Medulla oblongata (tissue), 1 donor: Measurements from ENCODE around the gene ACER2.
"Not testable (repeated sequence)": the region's sequence is repeated elsewhere in the genome, so short reads cannot be mapped to it uniquely, and the experiment has no call there.

Source experiments
- DNase-seq: peaks from one replicate; pipeline ENCODE4 v3.0.0-alpha.2; 2015; ENCODE audit errors: extremely low spot score

Gene ACER2

DNA sequence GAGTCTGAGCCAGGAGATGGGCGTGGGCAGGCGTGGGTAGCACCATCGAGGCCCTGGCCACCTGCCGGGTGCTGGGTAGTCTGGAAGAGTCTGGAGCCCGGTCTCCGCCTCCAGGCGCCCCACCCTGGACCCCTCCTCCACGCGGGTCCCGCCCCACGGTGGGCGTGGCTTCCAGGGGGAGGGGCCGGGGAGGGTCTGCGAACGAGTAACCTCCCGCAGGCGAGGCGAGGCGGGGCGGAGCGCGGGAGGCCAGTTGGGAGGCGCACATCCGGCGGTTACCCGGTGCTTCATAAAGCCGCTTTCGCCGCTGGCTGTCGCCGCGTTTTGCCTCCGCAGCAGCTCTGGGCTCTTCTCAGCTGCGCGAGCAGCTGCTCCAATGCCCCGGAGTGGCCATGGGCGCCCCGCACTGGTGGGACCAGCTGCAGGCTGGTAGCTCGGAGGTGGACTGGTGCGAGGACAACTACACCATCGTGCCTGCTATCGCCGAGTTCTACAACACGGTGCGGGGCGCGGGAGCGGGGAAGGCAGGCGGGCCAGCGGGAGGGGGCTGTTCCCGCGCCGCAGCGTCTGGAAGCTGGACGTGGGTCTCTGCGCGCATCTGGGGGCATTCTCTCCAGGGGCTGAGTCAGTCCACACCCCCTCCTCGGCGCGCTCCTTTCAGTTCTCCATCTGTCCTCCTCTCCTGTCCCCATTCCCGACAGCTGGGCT, at the start of gene ACER2:
Gene ACER2, plus strand, starts transcription at position 317 of the 708 bp plus-strand sequence. Its CDS starts 76 bp downstream, at position 393.
- peak; percentile 94 for DNase-seq

DNA sequence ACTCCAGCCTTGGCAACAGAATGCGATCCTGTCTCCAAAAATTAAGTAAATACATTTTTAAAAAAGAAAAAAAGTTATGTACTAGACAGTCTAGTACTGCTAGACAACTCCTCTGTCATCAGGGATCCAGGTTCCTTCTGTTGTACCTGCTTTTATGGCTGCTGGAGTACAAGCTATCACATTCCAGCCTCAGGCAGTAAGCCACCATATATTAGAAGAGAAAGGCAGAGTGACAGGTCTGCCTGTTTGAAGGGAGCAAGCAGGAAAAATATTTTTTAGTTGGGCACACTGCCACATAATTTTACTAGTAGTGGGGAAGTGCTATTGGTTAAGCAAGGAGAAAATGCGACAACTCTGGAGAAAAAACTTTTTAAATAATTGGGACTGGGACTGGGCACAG, 39.7 kb upstream of the ACER2 start:
- no peak for DNase-seq

DNA sequence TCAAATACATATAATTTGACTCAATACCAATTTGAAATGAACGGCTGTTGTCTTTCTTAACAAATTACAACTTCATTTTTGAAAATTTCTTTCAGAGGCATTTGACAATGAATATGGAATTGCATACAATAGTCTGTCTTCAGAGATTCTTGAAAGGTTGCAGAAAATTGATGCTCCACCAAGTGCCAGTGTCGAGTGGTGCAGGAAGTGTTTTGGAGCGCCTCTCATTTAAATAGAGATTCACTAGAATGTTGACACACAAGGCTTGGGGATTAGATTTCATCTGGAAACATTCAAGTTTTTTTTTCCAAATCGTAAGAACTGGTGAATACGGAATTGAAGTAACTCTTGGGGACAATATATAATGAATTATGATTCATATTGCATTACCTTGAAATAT, 36.9 kb upstream of the ACER2 start:
- no peak for DNase-seq

DNA sequence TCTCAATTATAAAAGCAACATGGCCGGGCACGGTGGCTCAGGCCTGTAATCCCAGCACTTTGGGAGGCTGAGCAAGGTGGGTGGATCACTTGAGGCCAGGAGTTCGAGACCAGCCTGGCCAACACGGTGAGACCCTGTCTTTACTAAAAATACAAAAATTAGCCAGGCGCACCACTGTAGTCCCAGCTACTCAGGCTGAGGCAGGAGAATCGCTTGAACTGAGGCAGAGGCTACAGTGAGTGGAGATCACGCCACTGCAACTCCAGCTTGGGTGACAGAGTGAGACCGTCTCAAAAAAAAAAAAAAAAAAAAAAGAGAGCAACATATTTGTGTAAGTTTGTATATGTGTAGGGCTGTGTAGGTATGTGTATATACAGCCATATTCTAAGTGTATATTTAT, 36.2 kb upstream of the ACER2 start:
- no peak for DNase-seq

DNA sequence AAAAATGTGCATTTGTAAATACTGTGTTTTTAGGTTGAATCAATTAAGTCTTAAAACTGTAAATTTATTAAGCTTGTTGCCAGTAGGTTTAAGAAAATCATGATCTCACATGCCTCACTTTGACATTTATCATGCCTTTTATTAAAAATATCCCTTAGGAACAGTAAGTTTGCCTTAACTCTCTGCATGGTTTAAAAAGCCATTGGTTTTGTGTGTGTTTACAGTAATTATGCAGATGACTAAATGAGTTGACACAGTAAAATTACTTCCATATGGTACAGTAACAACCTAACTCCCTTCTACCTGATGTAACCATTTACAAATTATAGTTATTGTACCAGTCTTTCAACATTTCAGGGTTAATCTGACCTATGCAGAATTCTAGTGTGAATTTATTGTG, 35.3 kb upstream of the ACER2 start:
- no peak for DNase-seq

DNA sequence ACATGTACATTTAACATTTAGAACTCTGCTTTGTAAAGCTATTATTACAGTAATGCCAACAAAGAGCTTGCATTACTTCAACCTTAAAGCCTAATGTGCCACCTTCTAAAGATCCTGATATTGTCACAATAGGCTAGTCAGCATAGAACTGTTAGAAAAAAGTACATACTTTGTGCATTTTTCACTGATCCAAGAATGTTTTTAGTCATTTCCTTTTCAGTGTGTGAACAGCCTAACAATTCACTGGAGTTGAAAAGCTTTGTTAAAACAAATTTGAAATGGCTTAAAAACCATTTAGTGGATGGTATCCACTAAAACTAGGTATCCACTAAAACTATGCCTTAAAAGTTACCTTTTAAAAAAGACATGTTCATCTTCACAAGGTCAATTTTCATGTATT, 33.3 kb upstream of the ACER2 start:
- DNase-seq: no peak

DNA sequence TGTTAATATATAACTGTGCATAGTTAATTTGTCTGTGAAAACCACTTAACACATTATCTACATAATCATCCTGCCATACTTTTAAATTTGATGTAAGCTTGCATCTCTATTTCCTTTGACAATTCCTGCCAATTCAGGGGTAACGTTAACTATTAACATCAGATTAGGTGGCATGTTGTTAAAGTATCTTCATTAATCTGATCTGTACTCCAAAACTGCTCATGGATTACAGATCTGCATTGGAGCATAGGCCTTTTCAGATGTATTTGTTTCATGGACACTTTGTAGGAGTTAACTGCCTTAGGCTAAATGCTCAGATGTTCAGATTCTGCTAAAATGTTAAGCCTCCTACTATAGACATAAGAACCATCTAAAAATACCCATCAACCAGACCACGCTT, 31.9 kb upstream of the ACER2 start:
- DNase-seq: no peak

DNA sequence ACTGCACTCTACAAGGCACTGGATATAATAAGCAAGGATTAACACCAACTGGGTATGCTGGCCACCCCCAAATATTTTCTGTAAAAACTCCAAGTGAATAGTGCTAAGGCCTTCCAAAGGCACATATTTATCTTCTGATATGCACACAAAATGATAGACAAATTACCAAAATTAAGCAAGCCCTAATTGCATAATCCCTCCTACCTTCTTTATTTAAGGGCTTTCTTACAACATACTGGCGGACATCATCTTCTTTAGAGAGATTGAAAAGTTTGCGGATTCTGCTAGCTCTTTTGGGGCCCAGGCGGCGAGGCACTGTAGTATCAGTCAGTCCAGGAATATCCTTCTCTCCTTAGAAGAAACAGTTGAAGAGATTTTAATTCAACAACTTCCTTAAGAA, 30.6 kb upstream of the ACER2 start:
- DNase-seq: no peak

DNA sequence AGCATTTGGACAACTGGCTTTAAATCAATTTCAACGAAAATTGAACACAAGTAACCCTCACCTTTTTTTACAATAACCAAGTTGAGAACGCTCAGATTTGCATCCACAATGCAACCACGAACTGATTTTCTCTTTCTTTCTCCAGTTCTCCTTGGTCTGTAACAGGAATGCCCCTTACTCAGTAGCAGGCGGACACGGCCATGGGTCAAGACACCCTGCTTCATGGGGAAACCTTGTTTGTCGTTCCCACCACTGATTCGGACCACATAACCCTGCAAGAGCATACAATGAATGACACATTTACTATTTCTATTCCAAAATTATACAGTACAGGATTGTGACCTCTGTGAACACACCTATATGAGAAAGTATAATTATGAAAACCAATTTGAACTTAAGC, 30.2 kb upstream of the ACER2 start:
- no peak for DNase-seq

DNA sequence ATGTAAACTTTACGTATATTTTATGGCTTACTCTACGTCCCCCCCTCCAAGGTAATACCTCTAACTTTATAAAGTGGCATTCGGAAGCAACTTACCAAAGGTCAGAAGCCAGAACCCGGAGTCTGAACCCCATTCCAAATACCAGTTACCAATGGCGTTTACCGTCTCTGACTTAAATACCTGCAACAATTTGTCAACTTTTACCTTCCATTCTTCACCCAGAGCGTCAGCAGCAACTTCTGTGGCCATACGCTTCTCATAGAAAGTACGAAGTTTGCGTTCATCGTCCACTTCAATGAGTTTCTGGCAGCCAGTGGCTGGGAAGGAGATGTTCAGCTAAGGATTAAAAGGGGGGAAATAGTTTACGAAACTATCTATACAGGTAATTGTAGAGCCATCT, 29.5 kb upstream of the ACER2 start:
- peak; percentile 21 for DNase-seq

DNA sequence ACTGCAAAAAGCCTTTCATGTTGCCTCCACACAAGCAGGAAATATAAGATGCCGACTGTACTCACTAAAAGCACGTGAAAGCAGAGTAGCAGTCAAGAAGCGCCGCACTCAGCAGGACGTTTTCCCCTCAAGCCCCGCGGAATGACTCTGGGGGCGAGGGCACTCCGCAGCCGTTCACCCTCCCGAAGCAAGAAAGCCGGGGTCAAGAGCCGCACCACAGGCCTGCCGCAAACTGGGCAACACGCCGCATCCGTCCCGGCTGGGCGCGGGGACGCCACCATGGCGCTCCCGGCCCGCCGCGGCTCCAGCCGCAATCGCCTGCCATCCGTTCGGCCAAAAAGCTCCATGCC, 29.1 kb upstream of the ACER2 start:
- no peak for DNase-seq

DNA sequence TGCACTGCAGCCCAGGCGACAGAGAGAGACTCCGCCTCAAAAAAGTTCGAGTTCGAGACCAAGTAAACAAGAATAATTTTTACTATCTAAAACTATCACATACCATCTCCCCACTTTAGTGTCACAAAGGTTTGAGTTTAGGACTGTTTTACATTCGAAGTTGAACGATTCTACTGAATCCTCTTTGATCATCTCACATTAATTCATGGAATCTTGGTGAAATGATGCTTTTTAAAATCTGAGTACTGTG, 28.1 kb upstream of the ACER2 start:
- DNase-seq: peak; percentile 8

DNA sequence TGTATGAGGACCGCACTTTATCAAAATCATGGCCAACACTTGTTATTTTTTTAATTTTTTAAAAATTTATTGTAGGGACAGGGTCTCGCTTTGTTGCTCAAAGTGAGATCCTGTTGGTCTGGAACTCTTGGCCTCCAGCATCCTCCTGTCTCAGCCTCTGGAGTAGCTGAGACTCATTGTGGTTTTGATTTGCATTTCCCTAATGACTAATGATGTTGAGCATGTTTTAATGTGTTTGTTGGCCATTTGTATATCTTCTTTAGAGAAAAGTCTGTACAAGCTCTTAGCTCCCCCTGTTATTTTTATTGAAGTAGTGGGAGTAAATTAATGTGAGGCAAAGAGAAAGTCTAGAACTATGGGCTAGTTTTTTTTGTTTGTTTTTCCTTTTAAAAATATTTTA, 27.2 kb upstream of the ACER2 start:
- DNase-seq: no peak

DNA sequence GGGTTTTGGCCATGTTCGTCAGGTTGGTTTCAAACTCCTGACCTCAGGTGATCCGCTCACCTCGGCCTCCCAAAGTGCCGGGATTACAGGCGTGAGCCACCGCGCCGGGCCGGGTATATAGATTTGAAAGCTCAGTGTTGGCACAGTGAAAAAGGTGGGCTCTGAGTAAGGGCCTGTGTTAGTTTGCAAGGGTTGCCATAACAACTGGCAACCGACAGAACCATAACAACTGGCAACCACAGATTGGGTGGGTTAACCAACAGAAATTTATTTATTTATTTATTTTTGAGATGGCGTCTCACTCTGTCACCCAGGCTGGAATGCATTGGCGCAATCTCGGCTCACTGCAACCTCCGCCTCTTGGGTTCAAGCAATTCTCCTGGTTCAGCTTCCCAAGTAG, 23.6 kb upstream of the ACER2 start:
- DNase-seq: not testable (repeated sequence)

DNA sequence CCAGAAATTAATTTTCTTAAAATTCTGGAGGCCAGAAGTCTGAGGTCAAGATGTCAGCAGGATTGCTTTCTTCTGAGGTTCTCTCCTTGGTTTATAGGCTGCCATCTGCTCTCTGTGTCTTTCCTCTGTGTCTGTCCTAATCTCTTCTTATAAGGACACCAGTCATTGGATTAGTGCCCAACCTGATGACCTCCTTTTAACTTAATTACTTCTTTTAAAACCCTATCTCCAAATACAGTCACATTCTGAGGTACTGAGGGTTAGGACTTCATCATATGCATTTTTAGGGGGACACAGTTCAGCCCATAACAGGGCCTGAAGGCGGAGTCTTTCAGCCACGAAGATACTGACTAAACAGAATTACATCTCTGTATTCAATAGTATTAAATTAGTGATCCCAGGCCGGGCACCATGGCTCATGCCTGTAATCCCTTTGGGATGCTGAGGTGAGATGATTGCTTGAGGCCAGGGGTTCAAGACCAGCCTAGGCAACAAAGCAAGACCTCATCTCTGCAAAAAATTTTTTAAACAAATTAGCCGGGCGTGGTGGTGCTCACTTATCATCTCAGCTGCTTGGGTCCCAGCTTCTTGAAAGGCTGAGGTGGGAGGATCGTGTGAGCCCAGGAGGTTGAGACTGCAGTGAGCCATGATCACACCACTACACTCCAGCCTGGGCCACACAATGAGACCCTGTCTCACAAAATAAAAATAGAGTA, 22.9 kb upstream of the ACER2 start:
- no peak for DNase-seq

DNA sequence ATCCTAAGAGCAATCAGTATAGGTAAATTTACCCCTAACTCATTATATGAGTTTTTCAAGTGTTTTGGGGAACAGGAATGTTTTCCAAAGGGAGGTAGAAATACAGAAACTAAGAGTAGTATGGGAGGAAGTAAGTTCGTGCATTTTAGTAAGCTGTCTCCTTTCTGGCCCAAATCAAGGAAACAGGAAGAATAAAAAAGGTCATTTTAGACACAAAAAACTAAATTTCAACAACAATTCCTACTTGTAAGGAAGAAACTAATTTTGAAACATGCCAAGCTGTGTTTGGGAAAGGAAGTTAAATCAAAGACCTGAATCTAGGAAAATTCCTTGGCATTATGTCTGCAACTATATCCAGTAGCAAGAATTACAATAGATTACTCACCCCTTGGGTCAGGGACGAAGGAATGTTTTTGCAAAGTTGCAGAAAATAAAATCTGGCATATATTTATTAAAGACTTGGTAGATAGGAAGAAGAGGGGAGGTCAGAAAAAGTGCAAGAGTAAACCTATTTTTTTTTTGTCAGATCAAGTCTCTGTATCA, 22.2 kb upstream of the ACER2 start:
- no peak for DNase-seq

DNA sequence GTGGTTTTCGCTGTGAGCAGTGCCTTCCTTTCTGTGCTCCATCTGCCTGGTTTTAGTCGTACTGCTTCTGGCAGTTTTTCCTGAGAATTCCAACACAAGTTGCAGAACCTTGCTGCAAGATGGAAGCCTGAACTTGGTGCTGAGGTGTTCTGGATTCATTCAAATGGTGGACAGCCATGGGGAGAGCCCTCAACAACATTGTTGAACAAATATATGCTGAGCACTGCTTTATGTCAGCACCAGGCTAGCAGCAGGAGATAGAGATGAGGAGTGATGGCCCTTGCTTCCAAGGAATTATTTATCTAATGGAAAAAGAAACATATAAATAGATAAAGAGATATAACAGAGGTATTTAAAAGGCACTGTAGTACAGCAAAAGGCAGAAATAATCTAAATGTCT, 21.5 kb upstream of the ACER2 start:
- DNase-seq: no peak

DNA sequence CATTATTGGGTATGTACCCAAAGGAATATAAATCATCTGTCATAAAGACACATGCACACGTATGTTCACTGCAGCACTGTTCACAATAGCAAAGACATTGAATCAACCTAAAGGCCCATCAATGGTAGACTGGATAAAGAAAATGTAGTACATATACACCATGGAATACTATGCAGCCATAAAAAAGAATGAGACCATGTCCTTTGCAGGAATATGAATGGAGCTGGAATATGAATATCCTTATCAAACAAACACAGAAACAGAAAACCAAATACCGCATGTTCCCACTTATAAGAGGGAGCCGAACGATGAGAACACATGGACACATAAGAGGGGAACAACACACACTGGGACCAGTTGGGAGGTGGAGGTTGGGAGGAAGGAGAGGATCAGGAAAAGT, 19.3 kb upstream of the ACER2 start:
- not testable (repeated sequence) for DNase-seq

DNA sequence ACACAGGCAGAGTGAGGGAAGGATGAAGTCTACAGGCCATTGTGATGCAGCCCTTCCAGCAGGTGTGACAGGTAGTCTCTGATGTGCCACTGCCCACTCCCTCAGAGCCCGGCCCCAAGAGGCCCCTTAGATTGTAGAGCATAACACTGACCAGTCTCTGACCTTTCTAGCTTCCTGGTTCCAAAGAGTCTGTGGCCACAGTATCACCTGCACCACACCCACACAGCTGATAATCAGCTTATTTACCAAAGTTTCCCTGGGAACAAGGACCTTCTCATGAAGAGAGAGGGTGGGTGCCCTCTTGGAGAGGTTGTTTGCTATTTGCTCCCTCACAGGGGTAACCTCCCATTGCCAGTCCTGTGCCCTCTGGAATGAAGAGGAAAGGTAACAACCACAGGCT, 11.0 kb upstream of the ACER2 start:
- no peak for DNase-seq

DNA sequence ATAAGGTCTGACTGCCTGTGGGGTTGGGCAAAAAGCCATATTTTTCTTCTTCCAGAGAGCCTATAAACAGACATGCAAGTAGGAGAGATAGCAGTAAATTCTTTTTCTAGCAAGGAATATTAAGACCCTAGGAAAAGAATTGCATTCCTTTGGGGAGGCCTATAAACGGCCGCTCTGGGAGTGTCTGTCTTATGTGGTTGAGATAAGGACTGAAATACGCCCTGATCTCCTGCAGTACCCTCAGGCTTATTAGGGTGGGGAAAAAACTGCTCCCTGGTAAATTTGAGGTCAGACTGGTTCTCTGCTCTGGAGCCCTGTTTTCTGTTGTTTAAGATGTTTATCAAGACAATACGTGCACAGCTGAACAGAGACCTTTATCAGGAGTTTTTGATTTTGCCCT, 5.6 kb upstream of the ACER2 start:
- not testable (repeated sequence) for DNase-seq

DNA sequence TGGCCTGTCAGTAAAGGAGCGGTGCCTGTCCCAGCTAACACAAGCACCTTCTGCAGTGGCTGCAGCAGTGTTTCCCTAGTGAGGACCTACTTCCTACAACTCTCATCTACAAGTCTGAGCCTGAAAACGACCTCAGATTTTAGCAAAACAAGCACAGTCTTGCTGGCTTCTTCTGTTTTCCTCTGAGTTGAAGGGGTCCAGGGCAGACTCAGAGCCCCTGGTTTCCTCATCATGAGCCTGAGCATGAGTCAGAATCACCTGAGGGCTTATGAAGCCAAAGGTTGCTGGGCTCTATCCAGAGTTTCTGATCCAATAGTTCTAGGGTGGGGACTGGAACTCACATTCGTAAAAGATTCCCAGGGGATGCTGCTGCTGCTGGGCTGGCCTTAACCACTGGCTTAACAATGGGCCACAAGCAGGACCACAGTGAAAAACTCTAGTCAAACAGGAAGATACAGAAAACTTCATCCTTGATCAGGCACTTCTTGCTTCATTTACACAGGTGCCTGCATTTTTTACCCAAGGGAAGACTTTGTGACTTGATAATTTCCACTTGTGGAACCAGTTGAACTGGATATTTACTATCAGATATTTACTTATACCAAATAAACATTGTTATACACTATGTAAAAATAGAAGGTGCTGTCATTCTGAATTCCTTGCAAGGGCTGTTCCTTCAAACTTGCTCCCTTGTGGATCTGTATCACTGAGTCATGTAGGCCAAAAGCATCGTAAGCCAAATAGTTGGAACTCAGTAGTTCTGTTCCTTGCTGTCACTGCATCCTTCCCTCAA, 4.3 kb upstream of the ACER2 start:
- no peak for DNase-seq

DNA sequence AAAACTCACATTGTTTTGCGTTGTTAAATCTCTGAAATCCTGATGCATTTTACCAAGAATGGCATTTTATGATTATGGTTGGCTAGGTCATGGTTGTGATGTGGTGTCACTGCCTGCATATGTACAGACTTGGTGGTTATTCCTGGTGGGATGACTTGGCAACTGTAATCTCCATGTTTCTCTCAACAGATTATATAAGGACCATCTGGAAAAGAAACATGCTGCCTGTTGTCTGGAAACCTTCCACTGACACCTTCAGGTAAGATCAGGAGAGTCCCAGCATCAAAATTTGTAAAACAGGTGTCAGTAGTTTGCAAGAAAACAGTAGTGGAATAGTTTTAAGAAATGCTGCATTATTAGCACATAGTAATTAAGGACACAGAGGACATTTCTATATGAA, 3.0 kb upstream of the ACER2 start:
- DNase-seq: no peak

DNA sequence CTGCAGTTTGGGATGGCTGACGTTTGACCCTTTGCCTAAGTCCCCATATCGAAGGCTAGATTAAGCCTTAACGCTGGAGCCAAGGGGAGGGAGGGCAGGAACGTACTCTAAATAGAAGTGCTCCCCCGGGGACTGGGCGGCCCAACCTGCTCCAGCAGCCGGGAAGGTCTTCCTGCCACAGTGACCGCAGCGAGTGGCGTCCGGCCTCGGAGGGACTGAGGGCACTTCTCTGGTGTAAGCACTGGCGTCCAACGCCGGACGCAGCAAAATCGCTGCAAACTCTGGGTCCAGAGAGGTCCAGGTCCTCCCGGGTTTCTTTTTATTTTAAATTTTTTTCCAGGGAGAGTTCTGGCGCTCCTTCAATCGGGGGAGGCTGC, 505 bp upstream of the ACER2 start:
- DNase-seq: no peak
